ENCODE results near the gene ITGB8.

GRCh38 chr7:20408467-20408826, 77.7 kb downstream of the ITGB8 start:
- TF ChIP-seq EZH2 (IDR thresholded peaks at IDR 0.05; ENCODE audit: borderline replicate concordance, low read depth, low read length) (no peak), ZNF184 (CRISPR knock-in tag; IDR thresholded peaks at IDR 0.05) (no peak), ZFP91 (CRISPR knock-in tag; IDR thresholded peaks at IDR 0.05) (no peak), VEZF1 (CRISPR knock-in tag; IDR thresholded peaks at IDR 0.05) (no peak), TCF7L2 (IDR thresholded peaks at IDR 0.05; ENCODE audit: low read depth, low read length) (no peak)
